GM18502 (cell line): ENCODE results near the gene ZC3HAV1L.
"Not testable (repeated sequence)": the region's sequence is repeated elsewhere in the genome, so short reads cannot be mapped to it uniquely, and the experiment has no call there.

Experiments
- ATAC-seq: cut with Tn5 transposase; IDR thresholded peaks from one replicate; pipeline ENCODE4 v1.9.1; 2021; ENCODE audit warnings: mild to moderate bottlenecking; ENCODE audit not compliant: unreplicated experiment, poor library complexity

The ZC3HAV1L gene

GRCh38 chr7:139055674-139056073 lies 19.8 kb upstream of the ZC3HAV1L start:
- ATAC-seq: no peak

GRCh38 chr7:139054656-139055055 lies 18.8 kb upstream of the ZC3HAV1L start:
- ATAC-seq: not testable (repeated sequence)

- ATAC-seq: no peak
Observed at GRCh38 chr7:139054101-139054500, 18.3 kb upstream of the ZC3HAV1L start.

GRCh38 chr7:139051655-139052054 lies 15.8 kb upstream of the ZC3HAV1L start:
- no peak for ATAC-seq

- no peak for ATAC-seq
Observed at GRCh38 chr7:139049936-139050335, 14.1 kb upstream of the ZC3HAV1L start.

GRCh38 chr7:139049111-139049510 lies 13.3 kb upstream of the ZC3HAV1L start:
- ATAC-seq: no peak

GRCh38 chr7:139047970-139048369 lies 12.1 kb upstream of the ZC3HAV1L start:
- no peak for ATAC-seq

GRCh38 chr7:139046143-139046542 lies 10.3 kb upstream of the ZC3HAV1L start:
- ATAC-seq: no peak

- ATAC-seq: no peak
Observed at GRCh38 chr7:139044813-139045794, 9.3 kb upstream of the ZC3HAV1L start.

- no peak for ATAC-seq
Observed at GRCh38 chr7:139043823-139044812, 8.3 kb upstream of the ZC3HAV1L start.

- no peak for ATAC-seq
Observed at GRCh38 chr7:139041378-139042085, 5.7 kb upstream of the ZC3HAV1L start.

GRCh38 chr7:139038691-139039090 lies 2.8 kb upstream of the ZC3HAV1L start:
- ATAC-seq: no peak

- ATAC-seq: no peak
Observed at GRCh38 chr7:139036901-139037300, 1.1 kb upstream of the ZC3HAV1L start.

- ATAC-seq: peak; percentile 48
Observed at GRCh38 chr7:139034855-139035585, 822 bp downstream of the ZC3HAV1L start.

GRCh38 chr7:139034336-139034735 lies 1.5 kb downstream of the ZC3HAV1L start:
- ATAC-seq: no peak

- ATAC-seq: no peak
Observed at GRCh38 chr7:139033346-139034114, 2.3 kb downstream of the ZC3HAV1L start.

- ATAC-seq: no peak
Observed at GRCh38 chr7:139032473-139032872, 3.4 kb downstream of the ZC3HAV1L start.

- ATAC-seq: no peak
Observed at GRCh38 chr7:139029353-139029752, 6.5 kb downstream of the ZC3HAV1L start.

GRCh38 chr7:139026551-139026950 lies 9.3 kb downstream of the ZC3HAV1L start:
- ATAC-seq: no peak
